Peyer's patch (tissue), 4 donors: ENCODE data around the gene HTRA3.

Source experiments
- POLR2A ChIP-seq, 2 donors: fragments of 450-650 bp; IDR thresholded peaks; one replicate each; pipeline ENCODE4 v1.5.1; 2017; ENCODE audit warnings: antibody characterized with exemption in 2 of 2, mild to moderate bottlenecking in 2 of 2, moderate library complexity in 2 of 2
- TF ChIP-seq, protein P1 (sequence below), 6 experiments: fragments of 450-650 bp in 4 of 6; fragments of 200-600 bp in 2 of 6; sonication (generic) in 1 of 6; IDR thresholded peaks; one replicate each; pipeline ENCODE4 v1.5.1; 2017 to 2019; ENCODE audit warnings: antibody characterized with exemption in 6 of 6, mild to moderate bottlenecking in 3 of 6, moderate library complexity in 1 of 6

GRCh38 chr4:8232748-8233147 is 36.8 kb upstream of the HTRA3 start:
- TF ChIP-seq, protein P1, sequence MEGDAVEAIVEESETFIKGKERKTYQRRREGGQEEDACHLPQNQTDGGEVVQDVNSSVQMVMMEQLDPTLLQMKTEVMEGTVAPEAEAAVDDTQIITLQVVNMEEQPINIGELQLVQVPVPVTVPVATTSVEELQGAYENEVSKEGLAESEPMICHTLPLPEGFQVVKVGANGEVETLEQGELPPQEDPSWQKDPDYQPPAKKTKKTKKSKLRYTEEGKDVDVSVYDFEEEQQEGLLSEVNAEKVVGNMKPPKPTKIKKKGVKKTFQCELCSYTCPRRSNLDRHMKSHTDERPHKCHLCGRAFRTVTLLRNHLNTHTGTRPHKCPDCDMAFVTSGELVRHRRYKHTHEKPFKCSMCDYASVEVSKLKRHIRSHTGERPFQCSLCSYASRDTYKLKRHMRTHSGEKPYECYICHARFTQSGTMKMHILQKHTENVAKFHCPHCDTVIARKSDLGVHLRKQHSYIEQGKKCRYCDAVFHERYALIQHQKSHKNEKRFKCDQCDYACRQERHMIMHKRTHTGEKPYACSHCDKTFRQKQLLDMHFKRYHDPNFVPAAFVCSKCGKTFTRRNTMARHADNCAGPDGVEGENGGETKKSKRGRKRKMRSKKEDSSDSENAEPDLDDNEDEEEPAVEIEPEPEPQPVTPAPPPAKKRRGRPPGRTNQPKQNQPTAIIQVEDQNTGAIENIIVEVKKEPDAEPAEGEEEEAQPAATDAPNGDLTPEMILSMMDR (IDR thresholded peaks at IDR 0.05) = no peak
- no peak for TF ChIP-seq POLR2A (IDR thresholded peaks at IDR 0.05)
